Fibroblast of mammary gland (primary cell): Measurements from ENCODE around the gene SEC24C.

Experiments used
- DNase-seq: peaks from one replicate; pipeline ENCODE4 v3.0.0-alpha.2; 2010; ENCODE audit warnings: low read depth
- H3K4me3 ChIP-seq: 2 replicates; pipeline ENCODE4 v1.5.1; 2011; ENCODE audit warnings: low read depth, mild to moderate bottlenecking, low read length, moderate library complexity; ENCODE audit not compliant: control insufficient read depth
- CTCF ChIP-seq: conservative IDR thresholded peaks from 2 replicates; pipeline ENCODE4 v1.5.1; 2011; ENCODE audit warnings: low read depth, low read length, inconsistent platforms; ENCODE audit not compliant: control insufficient read depth, insufficient read depth

The SEC24C gene

GRCh38 chr10:73780966-73781365, 36.8 kb downstream of the SEC24C start:
- no peak for TF ChIP-seq CTCF
- peak overlapping the region; percentile 85 for H3K4me3 ChIP-seq
- DNase-seq: peak; percentile 16

GRCh38 chr10:73781548-73781878, 37.3 kb downstream of the SEC24C start:
- peak overlapping the region; percentile 85 for H3K4me3 ChIP-seq
- TF ChIP-seq CTCF: no peak

GRCh38 chr10:73781879-73782748, 37.9 kb downstream of the SEC24C start, which contains the start of gene CHCHD1:
Gene CHCHD1, plus strand, starts transcription at chr10:73782048. Its CDS starts 28 bp downstream, at chr10:73782076.
- peak; percentile 85 for DNase-seq
- peak within 1 kb of the TSS; percentile 85 for H3K4me3 ChIP-seq

More at GRCh38 chr10:73781548-73781878, 37.3 kb downstream of the SEC24C start:
- no peak for DNase-seq

GRCh38 chr10:73782749-73783085, 38.5 kb downstream of the SEC24C start:
- no peak for TF ChIP-seq CTCF
- no peak for DNase-seq
- peak overlapping the region; percentile 85 for H3K4me3 ChIP-seq

More at GRCh38 chr10:73781879-73782748, 37.9 kb downstream of the SEC24C start, which contains the start of gene CHCHD1:
- TF ChIP-seq CTCF: no peak

GRCh38 chr10:73785211-73785720, 41.1 kb downstream of the SEC24C start, which contains the start of gene ZSWIM8:
Gene ZSWIM8, plus strand, starts transcription at chr10:73785606. Its CDS starts 273 bp downstream, at chr10:73785879.
- DNase-seq: peak; percentile 96
- no peak for TF ChIP-seq CTCF
- H3K4me3 ChIP-seq: peak within 1 kb of the TSS; percentile 87

- peak overlapping the region; percentile 87 for H3K4me3 ChIP-seq
- DNase-seq: peak; percentile 43
- TF ChIP-seq CTCF: no peak
Measured at GRCh38 chr10:73785721-73786511, 41.7 kb downstream of the SEC24C start.
